Transverse colon (tissue), 4 donors: ENCODE data around the gene KCNQ1OT1.

ENCODE experiments used
- EP300 ChIP-seq: sonication (generic); formaldehyde crosslinking; IDR thresholded peaks from one replicate; pipeline ENCODE4 v1.6.1; 2017; ENCODE audit warnings: antibody characterized with exemption, low read depth
- POLR2A ChIP-seq: fragments of 450-650 bp; IDR thresholded peaks from one replicate; pipeline ENCODE4 v1.6.1; 2016; ENCODE audit warnings: antibody characterized with exemption, mild to moderate bottlenecking, moderate library complexity
- POLR2AphosphoS5 ChIP-seq, 3 donors: sonication (generic); formaldehyde crosslinking; IDR thresholded peaks; one replicate each; pipeline ENCODE4 v1.6.1; 2016; ENCODE audit warnings: antibody characterized with exemption in 3 of 3
- TF ChIP-seq, protein P1 (sequence below), 5 experiments: fragments of 200-600 bp in 3 of 5; fragments of 450-650 bp in 2 of 5; sonication (generic) in 3 of 5; IDR thresholded peaks; 1 replicate in 2 of 5; 2 replicates in 3 of 5; pipeline ENCODE4 v1.5.1; 2016 to 2017; ENCODE audit warnings: antibody characterized with exemption in 5 of 5, inconsistent platforms in 3 of 5, mild to moderate bottlenecking in 2 of 5, moderate library complexity in 1 of 5

- TF ChIP-seq, protein P1, sequence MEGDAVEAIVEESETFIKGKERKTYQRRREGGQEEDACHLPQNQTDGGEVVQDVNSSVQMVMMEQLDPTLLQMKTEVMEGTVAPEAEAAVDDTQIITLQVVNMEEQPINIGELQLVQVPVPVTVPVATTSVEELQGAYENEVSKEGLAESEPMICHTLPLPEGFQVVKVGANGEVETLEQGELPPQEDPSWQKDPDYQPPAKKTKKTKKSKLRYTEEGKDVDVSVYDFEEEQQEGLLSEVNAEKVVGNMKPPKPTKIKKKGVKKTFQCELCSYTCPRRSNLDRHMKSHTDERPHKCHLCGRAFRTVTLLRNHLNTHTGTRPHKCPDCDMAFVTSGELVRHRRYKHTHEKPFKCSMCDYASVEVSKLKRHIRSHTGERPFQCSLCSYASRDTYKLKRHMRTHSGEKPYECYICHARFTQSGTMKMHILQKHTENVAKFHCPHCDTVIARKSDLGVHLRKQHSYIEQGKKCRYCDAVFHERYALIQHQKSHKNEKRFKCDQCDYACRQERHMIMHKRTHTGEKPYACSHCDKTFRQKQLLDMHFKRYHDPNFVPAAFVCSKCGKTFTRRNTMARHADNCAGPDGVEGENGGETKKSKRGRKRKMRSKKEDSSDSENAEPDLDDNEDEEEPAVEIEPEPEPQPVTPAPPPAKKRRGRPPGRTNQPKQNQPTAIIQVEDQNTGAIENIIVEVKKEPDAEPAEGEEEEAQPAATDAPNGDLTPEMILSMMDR (IDR thresholded peaks at IDR 0.05), result no peak
- TF ChIP-seq POLR2AphosphoS5 (IDR thresholded peaks at IDR 0.05), result no peak
- no peak for TF ChIP-seq EP300
- TF ChIP-seq POLR2A, result no peak
Measured at GRCh38 chr11:2686360-2687222, 13.2 kb downstream of the KCNQ1OT1 start.
